HL-60/S4 treated with retinoic acid at 250 ng/mL for 4 days and 3 days (cell line): ENCODE results near the gene TAL1.
"Not testable (repeated sequence)": the region's sequence is repeated elsewhere in the genome, so short reads cannot be mapped to it uniquely, and the experiment has no call there.

Source experiments
- in situ Hi-C: fragments of 300-500 bp; cut with MboI; formaldehyde crosslinking; loops from 2 replicates; pipeline ENCODE4 v1.7.0; 2022; ENCODE audit warnings: low sequenced_read_pairs

The TAL1 gene

GRCh38 chr1:47213230-47213963, 18.6 kb downstream of the TAL1 start:
- in situ Hi-C loops = no loop called here

DNA sequence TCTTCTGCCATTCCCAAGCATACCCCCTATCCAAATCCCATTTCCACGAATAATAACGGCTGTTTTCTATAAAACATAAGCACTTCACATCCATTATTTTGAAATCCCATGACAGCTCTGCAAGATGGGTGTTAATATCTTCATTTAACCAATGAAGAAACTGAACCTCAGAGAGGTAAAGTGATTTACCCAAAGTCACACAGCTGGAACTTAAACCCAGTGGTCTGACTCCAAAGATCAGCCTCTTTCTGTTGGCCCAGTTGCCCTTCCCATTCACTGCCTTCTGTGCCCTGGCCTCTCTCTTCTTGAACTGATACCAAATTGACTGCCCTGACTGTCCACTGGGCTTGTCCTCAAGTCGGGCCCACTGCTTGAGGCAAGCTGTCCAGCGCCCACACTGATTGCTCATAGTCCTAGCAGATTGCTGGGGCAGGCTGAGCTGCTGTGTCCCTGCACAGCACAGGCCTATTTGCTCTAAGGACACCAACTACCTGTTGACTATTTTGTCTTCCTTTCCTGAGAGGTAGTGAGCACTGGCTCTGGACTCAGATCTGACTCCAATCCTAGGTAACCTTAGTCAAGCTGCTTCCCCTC, 19.3 kb downstream of the TAL1 start:
- in situ Hi-C loops = no loop called here

DNA sequence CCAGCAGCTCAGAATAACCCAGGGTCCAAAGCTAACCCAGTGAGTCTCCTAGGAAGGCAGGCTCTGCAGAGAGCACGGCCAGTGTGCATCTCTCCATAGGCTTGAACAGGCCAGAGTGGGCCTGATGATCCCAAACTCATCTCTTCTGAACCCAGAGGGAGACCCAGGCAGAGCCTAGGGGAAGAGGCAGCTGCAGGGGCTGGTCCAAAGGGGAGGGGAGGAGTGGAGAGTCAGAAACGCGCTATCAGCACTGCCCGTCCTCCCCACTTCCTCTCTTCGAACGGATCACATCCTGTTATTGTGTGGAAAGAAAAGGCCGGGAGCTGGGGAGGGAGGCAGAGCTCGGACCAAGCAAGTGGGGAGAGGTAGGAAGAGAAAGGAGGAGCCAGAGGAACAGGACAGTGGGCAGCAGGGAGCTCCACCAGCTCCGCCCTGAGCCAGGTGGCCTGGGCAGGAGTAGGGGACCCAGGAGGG, 20.2 kb downstream of the TAL1 start:
- in situ Hi-C loops = no loop called here

DNA sequence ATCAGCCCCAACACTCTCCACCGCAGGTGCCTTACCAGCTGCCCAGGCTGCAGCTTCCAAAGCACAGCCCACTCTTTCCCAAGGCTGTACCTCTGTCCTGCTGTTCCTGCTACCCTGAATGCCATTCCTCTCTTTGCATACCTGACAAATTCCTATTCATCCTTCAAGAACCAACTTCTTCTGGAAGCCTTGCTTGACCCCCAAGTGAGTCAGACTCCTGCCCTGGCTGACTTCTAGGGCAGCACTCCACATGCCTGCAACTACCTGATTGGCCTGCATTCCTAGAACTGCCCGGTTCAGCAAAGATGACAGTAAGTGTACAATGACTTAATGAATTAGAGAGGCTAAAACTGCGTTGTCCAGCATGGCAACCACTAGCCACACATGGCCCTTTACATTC, 21.4 kb downstream of the TAL1 start:
- in situ Hi-C loops = no loop called here

- in situ Hi-C loops = no loop called here
Measured at GRCh38 chr1:47209725-47210325, 22.2 kb downstream of the TAL1 start.

GRCh38 chr1:47209091-47209490, 22.9 kb downstream of the TAL1 start:
- in situ Hi-C loops = no loop called here

GRCh38 chr1:47208374-47208850, 23.6 kb downstream of the TAL1 start:
- in situ Hi-C loops = no loop called here

DNA sequence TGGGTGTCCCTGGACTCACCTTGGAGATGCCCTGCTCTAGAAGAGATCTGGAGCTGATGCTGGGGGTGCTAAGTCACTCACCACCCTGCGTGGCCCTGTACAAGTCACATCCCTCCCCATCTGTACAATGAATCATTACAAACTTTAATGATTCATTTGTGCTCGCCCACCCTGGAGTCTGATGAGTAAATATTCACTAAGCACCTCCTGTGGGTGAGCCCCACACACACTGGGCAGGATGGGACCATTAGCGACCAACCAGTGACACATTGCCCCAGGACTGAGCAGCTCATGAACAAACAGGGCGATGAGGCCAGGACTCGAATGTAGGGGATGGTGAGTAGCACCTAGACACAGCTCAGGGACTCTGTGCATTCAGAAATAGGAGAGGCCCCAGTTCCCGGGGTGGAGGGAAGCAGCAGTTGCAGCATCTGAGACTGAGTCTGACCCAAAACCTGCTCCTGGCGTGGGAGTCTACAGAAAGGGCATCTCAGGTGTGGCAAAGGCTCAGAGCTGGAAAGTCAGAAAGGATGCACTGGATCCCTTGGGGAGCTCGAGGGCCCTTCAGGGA, 24.1 kb downstream of the TAL1 start:
- in situ Hi-C loops = no loop called here

GRCh38 chr1:47205918-47206317, 26.1 kb downstream of the TAL1 start:
- in situ Hi-C loops = no loop called here

- in situ Hi-C loops = not testable (repeated sequence)
Measured at GRCh38 chr1:47203504-47203903, 28.5 kb downstream of the TAL1 start.

- in situ Hi-C loops = no loop called here
Measured at GRCh38 chr1:47201179-47201578, 30.8 kb downstream of the TAL1 start.

DNA sequence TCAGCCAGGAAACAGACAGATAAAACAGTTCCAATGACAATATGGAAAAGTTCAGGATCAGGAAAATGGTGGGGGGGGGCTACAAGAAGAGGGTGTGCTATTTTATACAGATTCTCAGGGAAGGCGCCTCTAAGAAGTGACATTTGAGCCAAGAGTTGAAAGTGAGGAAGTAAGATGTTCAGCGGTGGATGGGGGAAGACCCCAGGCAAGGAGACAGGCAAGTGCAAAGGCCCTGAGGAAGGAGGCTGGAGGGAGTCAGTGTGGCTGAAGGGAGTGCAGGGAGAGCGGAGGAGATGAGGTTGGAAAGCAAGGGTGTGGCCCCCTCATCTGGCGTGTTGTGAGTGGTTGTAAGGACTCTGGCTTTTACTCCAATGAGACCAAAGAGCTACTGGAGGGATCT, 33.8 kb downstream of the TAL1 start:
- in situ Hi-C loops = loop anchor here (25.0 kb wide), 1 partner anchor 514 kb away; no protein-coding TSS in a partner anchor

- in situ Hi-C loops = loop anchor here (25.0 kb wide), 1 partner anchor 516 kb away; no protein-coding TSS in a partner anchor
Measured at GRCh38 chr1:47196622-47197021, 35.4 kb downstream of the TAL1 start.

DNA sequence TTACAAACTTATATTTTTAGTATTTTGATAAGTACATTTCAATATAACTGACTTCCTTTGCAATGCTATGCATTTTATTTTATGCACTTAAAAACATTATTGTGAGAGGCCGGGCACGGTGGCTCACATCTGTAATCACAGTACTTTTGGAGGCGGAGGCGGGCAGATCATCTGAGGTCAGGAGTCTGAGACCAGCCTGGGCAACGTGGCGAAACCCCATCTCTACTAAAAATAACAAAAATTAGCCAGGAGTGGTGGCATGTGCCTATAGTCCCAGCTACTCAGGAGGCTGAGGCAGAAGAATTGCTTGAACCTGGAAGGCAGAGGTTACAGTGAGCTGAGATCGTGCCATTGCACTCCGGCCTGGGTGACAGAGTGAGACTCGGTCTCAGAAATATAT, 36.0 kb downstream of the TAL1 start:
- in situ Hi-C loops = loop anchor here (25.0 kb wide), 1 partner anchor 516 kb away; no protein-coding TSS in a partner anchor

DNA sequence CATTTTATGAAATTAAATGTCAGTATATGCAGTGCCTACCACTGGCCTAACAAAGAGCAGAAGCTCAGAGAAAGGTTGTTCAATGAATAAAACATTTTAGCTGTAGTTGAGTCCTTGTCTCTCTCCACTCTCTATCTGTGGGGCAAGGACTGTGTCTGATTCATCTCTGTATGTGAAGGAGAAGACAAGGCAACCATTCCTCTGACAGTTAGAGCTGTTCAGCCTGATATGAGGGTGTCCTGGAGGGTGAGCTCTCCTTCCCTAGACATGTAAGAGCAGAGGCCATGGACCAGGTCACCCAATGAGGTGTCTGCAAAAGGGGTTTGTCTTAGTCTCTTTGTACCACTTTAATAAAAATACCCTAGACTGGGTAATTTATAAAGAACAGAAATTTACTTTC, 37.7 kb downstream of the TAL1 start:
- in situ Hi-C loops = loop anchor here (25.0 kb wide), 1 partner anchor 518 kb away; no protein-coding TSS in a partner anchor

GRCh38 chr1:47193496-47193895, 38.5 kb downstream of the TAL1 start:
- in situ Hi-C loops = loop anchor here (25.0 kb wide), 1 partner anchor 519 kb away; no protein-coding TSS in a partner anchor

GRCh38 chr1:47192458-47193384, 39.3 kb downstream of the TAL1 start:
- in situ Hi-C loops = loop anchor here (25.0 kb wide), 1 partner anchor 520 kb away; no protein-coding TSS in a partner anchor

DNA sequence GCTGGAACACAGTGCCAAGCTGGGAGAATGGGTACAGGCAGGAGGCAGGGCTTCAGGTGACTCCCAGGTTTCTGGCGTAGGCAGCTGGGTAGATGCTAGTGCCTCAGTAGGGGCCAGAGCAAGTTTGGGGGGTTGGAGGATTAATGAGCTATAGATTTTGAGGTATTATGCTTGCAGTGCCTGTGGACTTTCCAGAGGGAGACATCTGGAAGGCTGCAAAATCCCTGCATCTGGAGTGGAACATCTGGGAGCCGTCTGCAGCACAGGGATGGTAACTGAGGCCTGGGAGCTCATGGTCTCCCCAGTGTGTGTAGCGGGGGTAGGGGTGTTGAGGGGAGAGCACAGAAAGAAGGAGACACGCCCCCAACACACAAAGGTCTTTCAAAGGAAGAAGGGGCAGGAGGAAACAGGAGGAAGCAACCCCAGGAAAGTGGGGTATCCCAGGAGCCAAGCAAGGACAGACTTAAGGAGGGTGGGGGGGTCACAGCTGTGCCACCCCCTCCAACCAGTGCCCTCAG, 40.0 kb downstream of the TAL1 start:
- in situ Hi-C loops = loop anchor here (25.0 kb wide), 1 partner anchor 520 kb away; no protein-coding TSS in a partner anchor

GRCh38 chr1:47190857-47191256, 41.2 kb downstream of the TAL1 start:
- in situ Hi-C loops = loop anchor here (25.0 kb wide), 1 partner anchor 521 kb away; no protein-coding TSS in a partner anchor

- in situ Hi-C loops = loop anchor here (25.0 kb wide), 1 partner anchor 522 kb away; no protein-coding TSS in a partner anchor
Measured at GRCh38 chr1:47190509-47190855, 41.5 kb downstream of the TAL1 start.
